CD4-positive, alpha-beta T cell treated with Interleukin-21 for 1 hour (primary cell): ENCODE measurements around the gene CDH13.

Experiments
- DNase-seq: peaks from one replicate; pipeline ENCODE4 v3.0.0-alpha.2; 2020

Gene CDH13

DNA sequence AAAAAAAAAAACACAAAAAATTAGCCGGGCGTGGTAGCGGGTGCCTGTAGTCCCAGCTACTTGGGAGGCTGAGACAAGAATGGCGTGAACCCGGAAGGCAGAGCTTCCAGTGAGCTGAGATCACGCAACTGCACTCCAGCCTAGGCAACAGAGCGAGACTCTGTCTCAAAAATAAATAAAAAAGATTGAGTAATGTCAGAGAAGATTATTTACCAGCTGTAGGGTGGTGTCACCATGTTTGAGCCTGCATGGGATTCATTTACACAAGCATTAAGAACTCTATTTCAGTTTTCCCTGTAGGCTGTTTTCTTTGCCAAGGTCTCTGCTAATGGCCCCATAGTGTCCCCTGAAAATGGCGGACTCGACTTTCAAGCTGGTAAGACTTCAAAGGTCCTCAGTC is 575.0 kb downstream of the CDH13 start:
- DNase-seq = no peak

DNA sequence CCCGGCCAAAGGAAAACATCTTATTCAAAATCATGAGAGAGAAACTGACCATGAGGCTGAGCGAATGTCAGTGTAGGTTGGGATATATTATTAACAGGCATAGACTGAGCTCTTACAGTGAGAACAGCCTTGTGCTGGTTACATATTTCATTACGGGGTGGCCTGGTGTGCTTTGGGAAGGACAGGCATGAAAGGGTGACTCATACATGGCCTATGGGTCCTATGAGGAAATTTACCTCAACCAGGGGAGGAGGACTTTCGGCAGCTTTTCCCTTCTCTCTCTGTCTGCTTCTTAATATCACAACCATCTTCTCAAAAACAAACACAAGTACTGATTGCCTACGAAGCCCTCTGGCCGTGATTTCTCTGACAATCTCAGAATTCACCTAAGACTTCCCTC is 579.1 kb downstream of the CDH13 start:
- no peak for DNase-seq

DNA sequence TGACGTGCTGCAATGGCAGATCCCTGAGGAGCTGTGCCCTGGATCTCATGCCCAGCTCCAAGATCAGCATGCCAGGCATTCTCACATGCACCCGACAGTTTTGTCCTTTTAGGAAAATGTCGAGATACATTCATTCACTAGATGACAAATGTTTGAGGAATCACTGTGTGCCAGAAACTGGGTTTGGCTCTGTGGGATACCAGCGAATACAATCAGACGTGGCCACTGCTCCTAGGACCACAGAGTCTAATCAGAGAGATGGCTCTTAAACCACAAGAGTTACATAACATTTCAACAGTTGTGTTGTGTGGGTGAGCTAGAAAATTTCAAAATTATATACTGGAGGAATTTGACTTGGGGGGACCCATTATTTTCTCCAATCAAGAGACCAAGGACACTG is 579.7 kb downstream of the CDH13 start:
- DNase-seq = no peak

DNA sequence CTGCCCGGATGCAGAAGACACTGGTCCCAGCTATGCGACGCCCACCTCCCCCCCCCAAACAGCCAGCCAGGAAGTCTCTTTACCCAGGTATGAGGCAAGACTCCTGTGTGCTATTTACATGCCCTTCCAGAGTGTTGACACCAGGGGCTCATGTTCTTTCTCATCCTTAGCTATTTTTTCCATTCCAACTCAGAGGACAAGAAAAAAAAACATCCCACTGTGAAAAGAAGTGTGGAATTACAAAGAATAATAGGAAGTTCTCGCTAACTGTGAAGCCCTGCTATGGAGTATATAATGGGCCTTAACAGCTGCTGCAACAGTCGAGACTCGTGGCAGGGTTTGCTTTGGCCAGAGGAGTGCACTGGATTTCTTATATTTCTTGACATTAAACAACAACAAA is 584.9 kb downstream of the CDH13 start:
- DNase-seq = no peak

DNA sequence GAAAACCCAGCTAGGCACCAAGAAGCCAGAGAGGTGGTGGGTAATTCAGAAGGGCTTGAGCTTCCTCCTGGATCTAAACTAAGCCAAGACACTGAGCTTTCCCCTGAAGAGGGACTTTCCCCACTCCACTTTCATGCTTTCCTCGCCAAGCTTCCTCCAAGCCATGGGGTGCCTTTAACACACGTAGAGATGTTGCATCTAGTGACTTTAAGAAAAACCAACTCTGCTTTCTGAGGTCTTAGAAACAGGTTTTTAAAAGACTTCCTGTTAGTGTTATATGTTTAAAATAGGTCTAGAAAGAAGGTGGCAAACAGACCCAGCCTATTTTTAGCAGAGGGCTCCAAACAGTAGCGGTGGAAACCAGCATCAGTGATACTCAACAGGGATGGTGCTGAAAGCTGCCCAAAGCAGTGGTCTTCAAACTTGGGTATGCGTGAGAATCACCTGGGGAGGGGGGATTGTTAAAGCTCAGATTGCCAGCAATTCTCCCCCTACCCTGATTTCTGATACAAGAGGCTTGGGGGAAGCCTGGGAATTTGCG is 585.6 kb downstream of the CDH13 start:
- DNase-seq = no peak

DNA sequence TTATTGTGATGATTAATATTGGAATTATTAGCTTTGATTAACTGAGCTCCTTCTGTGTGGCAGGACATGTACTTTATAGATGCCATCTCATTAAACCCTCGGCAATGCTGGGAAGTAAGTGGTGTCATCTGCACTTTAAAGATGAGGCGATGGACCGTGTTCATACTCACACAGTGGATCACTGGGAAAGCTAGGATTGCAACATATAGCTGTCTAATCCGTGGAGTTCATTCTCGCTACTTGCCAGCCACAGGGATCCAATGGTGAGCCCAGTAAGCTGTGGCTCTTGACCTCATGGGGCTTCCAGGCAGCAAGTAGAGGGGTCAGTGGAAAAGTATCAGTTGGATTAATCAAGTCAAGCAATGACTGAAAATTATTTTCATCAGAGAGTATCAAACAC is 587.9 kb downstream of the CDH13 start:
- no peak for DNase-seq

DNA sequence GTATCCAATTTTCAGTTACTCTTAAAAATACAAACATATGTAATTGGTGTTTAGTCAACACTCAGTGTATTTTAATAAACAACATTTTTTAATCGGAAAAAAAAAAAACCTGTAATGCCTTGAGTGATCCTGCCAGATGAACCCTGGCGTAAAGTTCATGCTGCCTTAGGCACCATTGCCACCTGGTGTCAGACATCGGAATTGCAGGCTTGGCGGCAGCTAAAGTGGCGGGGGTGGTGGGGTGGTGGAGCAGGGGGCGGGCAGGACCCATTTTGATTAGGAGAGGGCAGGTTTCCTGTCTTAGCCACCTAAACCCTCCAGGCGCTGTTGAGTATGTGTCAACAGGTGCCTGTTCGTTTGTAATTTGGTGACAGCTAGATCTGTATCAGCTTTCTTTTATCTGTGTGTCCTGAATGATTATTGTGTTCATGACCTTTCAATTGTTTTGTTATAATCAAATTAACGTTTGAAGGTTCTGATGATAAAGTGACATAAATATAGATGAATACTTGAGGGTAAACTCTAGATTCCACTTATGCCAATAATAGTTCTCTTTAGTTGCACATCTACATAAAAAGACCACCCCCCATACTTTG is 588.7 kb downstream of the CDH13 start:
- peak; percentile 40 for DNase-seq

DNA sequence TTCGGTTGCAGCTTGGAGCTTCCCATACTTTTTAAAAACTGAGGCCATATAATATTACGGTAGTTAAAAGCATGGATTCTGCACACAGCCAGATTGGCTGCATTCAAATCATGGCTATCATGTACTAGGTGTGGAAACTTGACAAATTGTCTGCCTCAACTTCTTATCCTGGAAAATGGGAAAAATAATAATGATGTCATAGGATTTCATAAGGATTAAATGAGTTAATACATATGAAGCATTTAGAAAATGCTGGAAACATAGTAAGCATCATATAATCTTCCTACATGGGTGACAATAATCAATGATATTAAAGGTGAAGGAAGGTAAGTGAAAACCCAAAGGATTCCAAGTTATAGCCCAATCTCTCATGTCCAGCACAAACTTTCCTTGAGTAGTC is 592.5 kb downstream of the CDH13 start:
- DNase-seq = no peak

DNA sequence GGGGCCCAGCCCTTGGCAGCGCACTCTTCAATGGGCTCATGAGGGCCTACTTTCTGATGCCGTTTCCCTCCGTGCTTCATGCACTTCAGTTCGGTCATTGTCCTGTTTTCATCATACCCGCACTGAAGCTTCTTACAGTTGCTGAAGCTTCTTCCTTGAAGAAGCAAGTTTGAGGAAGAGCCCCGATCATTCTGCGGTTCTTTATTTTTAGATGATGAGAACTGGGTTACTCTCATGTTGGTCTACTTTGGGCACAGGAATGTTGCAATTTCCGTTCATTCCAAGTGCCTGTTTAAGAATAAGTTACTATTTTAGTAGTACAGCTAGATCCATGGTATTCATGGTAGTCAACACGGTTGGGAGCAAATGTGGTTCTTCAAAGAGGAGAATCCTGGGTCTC is 593.3 kb downstream of the CDH13 start:
- DNase-seq = no peak

DNA sequence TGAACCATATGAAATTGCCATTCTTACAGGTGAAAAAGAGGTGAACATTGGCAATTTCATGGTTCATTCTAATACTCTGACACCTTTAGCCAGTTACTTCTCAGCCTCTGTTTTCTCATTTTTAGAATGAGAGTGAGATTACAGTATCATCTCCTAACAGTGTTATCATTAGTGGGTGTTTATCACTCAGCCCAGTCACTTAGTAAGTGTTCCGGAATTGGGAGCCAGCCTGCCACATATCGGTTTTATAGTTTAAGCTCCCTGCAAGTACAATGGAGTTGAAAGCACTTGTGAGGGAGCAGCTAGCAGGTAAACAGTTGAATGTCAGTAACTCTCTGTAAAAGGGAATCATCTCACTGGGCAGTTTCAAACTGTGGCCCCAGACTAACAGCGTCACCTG is 597.9 kb downstream of the CDH13 start:
- DNase-seq = no peak

DNA sequence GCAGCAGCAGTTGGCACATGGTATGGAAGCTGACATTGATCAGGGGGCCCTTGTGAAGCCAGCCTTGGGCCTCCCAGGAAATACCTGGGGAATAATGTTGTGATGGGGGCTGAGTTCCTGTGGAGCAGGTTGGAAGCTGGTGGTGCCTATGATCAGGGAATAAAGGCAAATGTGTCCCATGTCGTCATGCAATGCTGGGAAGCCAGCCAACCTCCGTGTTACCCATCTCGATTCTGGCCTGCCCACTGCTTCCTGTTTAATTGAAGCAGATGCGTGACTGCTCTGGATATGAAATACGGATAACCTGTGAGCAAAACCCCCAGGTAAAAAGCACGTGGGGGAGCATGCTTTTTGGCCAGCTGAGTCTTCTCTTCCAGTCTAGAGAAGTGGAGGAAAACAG is 600.6 kb downstream of the CDH13 start:
- no peak for DNase-seq

DNA sequence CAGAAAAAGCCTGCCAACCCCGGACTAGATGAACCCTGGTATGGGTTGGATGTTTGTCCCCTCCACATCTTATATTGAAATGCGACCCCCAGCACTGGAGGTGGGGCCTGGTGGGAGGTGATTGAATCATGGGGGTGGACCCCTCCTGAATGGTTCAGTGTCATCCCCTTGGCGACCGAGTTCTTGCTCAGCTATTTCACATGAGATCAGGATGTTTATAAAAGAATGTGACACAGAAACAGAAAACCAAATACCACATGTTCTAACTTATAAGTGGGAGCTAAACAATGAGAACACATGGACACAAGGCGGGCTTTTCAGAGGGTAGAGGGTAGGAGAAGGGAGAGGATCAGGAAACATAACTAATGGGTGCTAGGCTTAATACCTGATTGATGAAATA is 605.0 kb downstream of the CDH13 start:
- no peak for DNase-seq

DNA sequence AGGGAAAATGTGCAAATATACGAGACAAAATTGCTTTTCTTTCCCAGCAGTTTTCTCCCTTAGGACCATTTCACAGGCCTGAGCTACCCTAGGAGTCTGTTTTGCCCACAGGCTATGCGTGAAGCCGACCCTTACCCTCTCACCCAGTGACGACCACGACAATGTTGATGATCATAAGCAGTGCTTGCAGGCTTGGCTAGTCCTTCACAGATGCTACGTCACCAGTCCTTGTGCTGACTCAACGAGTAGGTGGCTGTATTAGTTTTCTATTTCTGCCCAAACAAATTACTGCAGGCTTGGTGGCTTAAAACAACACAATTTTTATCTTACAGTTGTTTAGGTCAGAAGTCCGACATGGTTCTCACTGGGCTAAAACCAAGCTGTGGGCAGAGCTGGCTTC is 606.4 kb downstream of the CDH13 start:
- DNase-seq = no peak

DNA sequence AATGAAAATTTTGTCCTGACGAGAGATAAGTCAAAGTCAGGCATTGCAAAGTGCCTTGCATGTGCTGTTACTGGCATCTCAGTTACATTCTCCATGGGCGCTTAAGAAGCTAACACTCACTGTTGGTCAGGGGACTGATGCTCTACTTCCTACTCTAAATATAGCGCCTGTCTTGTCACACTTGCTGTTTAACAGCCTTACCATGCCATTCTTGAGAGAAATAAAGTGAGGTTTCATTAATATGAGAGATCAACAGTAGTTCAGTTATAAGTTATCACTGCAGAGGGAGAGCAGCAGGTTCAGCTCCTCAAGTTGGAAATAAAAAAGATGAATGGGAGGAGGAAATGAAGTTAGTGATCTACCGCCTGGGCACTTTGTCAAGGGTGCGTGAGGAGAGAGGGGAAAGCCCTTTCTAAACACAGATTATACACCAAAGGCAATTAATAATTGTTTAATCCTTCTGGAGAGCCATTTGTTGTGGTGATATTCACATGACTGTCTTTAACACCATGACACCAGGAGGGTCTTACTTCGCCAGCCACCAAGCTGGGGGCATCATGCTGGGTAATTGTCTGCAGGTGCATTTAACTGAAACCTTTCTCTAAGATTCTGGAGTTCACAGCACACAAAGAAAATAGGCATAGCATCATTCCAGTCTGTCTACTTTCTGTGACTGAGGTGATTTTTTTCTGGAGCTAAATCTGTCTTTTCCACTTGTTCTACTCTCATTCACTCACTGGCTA is 612.4 kb downstream of the CDH13 start:
- no peak for DNase-seq

DNA sequence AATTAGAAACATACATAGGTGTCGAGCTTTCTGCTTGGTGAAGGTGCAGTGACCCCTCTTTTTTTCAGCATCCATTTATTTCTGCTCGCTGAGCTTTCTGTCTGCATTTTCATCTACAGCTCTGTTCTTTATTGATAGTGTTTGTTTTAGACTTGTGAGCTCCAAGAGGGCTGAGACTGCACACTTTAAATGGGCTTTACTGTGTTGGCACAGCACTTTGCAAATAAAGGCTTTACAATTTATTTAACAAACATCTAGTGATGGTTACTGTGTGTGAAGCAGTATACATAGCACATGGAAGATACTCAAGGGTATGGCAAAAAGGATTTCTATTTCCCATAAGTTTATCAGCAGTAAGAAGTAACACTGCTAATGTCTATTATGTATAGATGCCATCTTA is 617.3 kb downstream of the CDH13 start:
- no peak for DNase-seq

DNA sequence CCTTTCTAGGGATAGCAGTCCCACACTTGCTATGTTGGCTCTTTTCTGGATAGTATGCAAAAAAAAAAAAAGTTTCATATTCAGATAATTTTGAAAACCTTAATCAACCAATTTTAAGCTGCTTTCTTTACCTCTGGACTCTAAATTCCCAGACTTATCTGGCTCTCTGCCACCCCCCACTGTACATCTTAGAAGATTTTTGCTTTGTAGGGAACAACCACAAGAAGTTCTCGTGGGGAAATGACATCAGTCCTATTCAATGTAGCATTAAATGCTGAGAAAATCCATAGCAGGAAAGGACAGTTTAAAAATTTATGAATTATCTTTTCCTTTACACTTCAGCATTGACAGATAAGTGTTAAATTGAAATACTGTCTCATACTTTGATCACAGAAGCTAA is 618.3 kb downstream of the CDH13 start:
- no peak for DNase-seq

DNA sequence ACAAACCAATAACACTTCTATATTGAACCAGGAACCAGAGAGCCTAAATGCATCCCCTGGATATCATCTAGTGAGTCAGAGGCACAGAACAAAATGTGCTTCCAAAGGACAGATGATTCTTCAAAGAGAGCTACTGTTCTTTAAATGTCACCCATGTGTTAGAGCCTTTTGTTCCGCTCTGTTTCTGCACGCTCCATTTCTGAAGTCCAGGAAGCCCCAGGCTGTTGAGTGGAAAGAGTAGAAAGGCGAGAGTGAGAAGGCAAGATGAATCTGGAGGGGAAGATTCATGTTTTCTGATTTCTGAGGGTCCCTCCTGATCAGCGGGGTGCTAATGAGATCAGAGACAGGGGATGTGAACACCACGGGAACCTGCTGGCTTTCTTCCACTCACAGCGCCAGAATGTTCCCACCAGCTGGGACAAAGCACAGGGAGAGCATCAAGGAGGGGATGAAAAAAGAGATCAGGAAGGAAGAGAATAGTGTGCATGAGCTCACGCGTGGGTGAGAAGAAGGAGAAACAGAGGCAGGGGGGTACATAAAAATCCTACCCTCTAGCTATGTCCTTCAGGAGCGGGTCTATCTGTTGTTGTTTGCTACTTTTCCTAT is 621.1 kb downstream of the CDH13 start:
- DNase-seq = no peak

DNA sequence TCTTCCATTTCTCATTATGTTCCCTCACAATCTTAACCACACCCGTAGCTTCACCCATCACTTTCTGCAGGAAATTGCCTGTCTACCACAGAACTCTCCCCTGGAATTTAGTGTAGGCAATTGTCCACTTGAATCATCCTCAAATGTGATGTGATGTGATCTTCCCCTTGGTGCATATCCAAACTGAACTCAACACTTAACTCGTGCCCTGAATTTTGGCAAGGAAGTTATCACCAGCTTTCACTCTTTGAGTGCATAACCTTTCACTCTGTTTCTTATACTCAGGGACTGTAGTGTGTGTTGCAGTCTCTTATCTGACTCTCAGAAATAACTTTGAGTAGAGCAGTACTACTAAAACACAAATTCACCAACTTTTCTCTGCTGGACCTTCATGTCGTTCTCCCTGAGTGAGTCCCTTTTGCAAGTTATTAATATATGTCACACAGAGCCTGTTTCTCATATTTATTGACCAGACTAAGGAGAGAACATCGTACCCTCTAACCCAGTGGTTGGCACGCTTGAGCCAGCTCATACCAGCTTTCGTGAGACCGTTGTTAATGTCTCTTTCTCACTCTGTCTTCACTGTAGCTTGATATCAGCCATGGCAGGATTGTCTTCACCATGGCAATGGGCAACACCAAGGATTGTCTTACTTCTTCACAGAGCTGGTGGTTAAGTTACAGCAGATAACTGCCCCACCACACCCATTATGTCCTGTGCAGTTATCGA is 622.1 kb downstream of the CDH13 start:
- DNase-seq = no peak

DNA sequence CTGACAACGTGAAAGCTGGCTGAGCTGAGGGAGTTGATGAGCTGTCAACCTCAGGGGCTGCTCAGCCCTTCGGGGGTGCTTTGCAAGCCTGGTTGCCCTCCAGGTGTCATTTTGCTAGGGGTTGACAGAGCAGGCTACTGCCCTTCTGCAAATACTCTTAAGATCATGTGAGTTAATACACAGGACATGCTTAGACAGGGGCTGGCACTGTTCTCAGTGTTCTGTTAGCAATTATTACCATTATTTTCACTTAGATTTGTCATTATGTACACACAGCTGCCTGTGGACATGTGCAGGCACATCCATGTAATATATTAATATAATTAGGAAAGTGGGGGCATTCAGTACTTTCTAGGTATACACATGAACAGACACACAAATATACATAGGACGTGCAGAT is 626.8 kb downstream of the CDH13 start:
- DNase-seq = no peak

DNA sequence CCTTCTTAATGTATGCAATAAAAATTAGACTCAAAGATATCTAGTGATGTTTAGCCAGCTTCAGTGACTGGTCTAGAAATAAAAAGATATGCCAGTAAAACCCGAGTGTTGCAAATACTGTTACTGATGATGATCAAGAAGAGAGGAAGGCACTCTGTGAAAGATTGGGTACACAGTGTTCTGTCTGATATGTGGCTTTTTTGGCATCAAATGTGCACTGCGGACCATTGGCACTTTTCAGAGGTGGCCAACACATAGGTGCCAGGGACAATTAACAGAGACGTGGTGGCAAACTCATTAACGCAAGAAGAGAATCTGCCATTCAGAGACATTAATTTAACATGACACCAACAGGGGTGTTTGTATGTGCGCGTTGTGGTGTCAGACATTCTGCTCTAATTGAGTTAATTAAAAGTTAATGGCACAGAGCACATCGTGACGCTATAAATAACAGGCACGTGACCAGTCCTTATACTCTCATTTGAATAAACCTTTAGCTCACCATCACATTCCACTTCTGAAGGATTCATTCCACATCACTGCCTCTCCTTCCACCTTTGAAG is 631.7 kb downstream of the CDH13 start:
- no peak for DNase-seq

DNA sequence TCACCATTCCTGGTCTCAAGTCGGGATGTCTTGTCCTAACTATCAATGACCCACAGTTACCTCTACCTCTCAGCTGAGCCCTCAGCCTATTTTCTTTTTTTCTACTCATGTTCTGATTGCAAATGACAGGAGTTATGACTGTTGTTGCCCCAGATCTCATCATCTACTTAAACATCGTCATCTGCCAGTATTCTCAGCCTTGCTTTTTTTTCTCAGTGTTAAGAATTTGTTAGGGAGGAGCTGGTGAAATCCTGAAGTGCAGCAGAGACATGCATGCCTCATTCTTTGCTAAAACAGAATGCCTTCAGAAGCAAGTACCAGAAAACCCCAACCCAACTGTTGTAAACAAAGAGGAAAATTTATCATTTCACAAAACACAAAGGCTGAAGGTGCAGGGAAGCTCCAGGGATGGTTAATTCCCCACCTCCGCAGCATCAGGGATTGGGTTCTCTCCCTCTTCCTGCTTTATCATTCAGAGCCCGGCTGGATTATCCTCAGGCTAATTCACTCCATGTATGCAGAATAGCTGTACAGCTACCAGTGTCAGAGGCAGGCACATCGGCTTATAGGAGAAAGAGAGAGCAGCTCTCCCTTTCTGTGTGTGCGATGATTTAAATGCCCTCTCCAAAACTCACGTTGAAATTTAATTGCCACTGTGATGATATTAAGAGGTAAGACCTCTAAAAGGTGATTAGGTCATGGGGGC is 640.2 kb downstream of the CDH13 start:
- DNase-seq = no peak

DNA sequence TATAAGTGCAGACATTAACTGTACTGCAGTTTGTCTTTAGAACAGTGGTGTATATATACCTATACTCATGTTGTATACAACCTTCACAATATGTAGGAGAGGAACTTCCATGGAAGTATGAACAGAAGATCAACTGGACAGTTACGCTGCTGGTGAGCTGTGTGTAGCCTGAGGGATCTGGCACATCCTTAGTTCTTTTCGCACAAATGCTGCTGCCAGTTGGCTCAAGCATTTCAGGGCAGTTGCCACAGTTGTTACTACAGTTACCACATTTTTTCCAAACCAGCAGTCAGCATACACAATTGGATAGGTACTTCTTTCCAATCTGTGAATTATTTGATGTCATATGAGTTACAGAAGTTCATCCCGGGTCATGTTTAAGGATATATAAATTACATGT is 641.4 kb downstream of the CDH13 start:
- no peak for DNase-seq

DNA sequence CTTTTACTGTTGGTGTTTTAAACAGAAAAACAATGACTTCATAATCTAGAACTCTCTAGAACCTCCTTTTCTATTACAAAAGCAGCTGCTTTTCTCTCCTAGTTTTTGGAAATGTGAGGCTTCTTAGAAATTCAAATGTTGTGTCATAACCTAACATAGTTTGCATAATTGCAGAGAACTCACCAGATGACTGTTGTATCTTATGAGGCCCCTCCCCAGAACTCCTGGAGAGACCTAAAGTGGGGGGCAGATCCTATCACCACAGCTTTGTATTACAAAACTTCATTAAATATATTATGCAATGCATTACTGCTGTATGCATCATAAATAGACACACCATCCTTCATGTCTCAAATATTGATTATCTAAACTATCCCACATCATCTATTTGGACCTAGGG is 642.3 kb downstream of the CDH13 start:
- DNase-seq = no peak
